GM18858 (cell line): ENCODE measurements around the gene CACNA2D1.
"Not testable (repeated sequence)": the region's sequence is repeated elsewhere in the genome, so short reads cannot be mapped to it uniquely, and the experiment has no call there.

ENCODE experiments used
- ATAC-seq: cut with Tn5 transposase; IDR thresholded peaks from one replicate; pipeline ENCODE4 v1.9.1; 2021; ENCODE audit not compliant: unreplicated experiment

Gene CACNA2D1

DNA sequence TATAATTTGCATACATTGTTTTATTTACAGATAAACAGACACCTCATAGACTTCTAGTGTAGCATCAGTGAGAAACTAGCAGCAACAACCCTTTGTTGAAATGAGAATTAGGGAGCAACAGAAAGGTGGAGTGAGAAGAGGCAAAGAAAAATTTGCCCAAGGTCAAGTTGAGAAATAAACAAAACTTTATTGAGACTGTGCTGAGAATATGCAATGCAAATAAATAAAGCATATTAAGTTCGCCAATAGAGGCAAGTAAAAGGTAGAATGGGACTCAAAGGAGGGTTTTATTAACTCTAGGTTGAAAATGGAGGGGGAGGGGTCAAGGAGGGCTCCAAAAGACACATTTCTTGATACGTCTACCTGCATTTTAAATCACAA lies 49.7 kb downstream of the CACNA2D1 start:
- ATAC-seq = no peak

- no peak for ATAC-seq
These were observed 50.3 kb downstream of the CACNA2D1 start for GRCh38 chr7:82393076-82393839.

DNA sequence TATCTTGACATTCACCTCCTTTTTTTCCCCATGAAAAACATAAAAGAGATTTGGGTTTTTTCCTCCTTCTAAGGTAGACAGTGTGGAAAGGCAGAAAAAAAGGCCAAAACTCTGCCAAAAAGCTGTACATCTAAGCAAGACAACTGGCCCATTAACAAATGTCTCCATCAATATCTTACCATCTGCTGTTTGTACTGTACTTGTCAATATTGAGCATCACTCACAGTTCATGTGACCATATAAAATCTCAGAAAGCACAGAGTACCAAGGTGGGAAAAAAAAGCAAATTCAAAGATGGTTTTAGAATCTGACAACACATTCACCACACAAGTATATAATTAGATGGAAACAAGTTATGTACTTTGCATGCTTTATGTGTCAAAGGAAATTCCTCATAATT lies 52.6 kb downstream of the CACNA2D1 start:
- no peak for ATAC-seq

DNA sequence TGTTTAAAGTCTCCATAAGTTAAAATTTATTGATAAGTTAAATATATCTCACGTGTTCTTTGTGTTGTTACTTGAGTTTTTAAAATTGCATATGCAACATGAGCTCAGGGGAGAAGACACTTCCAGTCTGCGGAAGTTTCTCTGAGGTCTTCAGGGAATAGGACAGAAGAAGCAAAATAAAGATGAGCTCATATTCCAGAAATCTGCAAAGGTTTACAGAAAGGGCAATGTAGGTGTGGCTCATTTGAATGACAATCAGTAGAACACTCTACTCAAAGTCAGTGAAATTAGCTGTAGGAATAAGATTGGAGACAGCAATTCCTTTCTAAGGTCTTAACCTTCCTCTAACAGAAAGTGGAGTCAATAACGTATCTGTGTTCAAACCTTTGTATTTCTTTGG lies 53.7 kb downstream of the CACNA2D1 start:
- no peak for ATAC-seq

DNA sequence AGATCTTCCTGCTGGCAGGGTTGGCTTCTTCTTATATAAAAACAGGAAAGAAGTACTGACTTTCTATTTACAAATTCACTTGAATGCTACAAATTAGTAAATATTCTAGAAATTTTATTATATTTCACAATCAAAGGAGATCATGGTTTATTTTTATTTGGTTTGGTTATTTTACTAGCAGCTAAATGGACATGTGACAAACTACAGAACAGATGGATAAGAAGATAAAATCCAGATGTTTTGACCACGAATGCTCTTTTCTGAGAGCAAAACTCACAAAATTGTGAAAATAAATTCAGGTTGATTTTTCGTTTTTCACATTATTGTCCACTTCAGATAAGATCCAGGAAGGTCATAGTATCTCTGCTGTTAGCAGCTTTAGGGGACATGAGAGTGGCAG lies 55.4 kb downstream of the CACNA2D1 start:
- ATAC-seq = no peak

DNA sequence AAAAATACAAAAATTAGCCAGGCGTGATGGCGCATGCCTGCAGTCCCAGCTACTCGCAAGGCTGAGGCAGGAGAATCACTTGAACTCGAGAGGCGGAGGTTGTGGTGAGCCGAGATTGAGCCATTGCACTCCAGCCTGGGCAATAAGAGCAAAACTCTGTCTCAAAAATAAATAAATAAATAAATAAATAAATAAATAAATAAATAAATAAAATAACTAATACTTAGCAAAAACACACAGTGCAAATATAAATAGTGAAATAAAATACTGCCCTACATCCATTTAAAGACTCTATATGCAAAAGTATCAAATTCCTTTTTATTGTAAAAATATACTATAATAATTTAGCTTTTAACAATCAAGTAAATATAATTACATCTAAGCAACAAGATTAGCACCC lies 57.0 kb downstream of the CACNA2D1 start:
- ATAC-seq = not testable (repeated sequence)

GRCh38 chr7:82384779-82385178 lies 58.8 kb downstream of the CACNA2D1 start:
- no peak for ATAC-seq

GRCh38 chr7:82384051-82384464 lies 59.5 kb downstream of the CACNA2D1 start:
- ATAC-seq = no peak

- ATAC-seq = no peak
These were observed 61.3 kb downstream of the CACNA2D1 start for GRCh38 chr7:82382276-82382675.

DNA sequence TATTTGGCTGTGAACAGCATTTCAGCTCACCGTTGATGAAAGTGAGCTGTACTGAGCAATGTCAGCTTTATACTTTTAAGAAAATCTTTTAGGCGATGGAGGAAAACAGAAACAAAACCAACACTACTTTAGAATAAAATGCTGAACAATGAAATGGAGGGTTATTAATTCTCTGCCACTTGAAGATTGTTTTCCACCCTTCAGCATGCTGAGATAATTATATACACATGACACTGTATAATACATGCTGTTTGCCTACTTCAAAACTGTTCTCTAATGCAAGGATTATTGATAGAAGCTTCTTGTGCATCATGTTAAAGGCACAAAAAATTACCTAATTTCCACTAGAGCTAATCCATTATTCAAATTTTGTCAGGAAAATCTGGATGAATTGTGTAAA lies 66.8 kb downstream of the CACNA2D1 start:
- no peak for ATAC-seq

- no peak for ATAC-seq
These were observed 67.9 kb downstream of the CACNA2D1 start for GRCh38 chr7:82375713-82376112.

DNA sequence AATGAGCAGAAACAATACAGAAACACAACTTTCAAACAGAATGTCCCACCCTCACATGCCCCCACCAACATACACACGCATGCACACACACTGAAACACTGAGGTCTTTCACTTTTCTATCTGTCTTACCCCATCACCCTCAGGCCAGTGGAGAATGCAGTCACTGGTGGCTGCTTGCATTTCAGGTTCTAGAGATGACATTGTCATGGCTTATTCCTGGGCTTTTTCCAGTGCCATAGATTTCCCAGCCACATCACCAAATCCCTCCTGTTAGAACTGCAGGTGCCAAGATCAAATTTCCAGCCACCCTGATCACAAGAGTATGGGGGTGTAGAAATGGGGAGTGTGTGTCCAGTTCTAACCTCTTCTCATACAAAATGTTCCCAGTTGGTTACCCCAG lies 68.4 kb downstream of the CACNA2D1 start:
- ATAC-seq = no peak

- ATAC-seq = no peak
These were observed 69.5 kb downstream of the CACNA2D1 start for GRCh38 chr7:82373926-82374635.

DNA sequence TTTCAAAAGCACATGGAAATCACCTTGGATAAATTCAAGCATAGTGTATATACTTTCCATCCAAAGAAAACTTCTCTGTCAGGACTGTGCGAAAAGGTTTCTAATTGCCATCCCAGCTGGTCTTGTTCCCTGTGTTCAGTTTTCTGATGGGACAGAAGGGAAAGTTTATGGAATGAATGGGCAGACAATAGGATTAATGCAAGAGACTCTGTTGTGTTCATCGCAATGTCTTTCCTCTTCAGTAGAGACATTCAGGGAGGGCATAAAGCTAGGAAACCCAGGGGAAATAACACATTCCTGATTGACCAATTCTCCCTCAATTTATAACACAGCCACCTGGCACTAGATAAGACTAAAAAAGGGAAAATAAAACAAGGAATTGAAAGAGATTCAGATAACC lies 78.9 kb downstream of the CACNA2D1 start:
- no peak for ATAC-seq

- ATAC-seq = no peak
These were observed 79.5 kb downstream of the CACNA2D1 start for GRCh38 chr7:82364048-82364447.

DNA sequence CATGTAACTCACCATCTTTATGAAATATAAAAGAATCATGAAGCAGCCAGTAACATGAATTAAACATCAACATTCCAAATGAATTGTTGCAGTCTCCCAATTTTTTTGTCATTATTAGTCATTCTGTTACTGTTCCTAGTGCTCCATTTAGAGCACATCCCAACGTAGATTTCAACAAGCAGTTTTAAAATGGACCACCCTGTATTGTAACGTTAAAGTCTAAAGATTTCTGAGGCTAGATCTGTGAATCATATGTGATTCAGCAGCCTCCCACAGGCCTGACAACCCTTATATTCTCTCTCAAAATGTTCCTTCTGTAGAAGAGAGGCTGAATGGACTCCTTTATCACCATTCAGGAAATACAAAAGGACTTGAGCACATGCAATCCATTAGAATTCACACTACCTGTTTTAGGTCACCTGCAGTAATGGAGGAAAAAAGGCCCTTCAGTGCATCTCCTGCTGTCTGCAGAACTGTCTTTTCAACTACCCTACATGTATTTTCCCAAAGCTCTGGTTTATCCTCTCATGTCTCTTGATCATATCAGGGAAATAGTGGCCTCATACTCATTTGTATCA lies 81.4 kb downstream of the CACNA2D1 start:
- ATAC-seq = no peak

GRCh38 chr7:82360591-82361368 lies 82.8 kb downstream of the CACNA2D1 start:
- ATAC-seq = no peak

- no peak for ATAC-seq
These were observed 84.2 kb downstream of the CACNA2D1 start for GRCh38 chr7:82359426-82359825.

DNA sequence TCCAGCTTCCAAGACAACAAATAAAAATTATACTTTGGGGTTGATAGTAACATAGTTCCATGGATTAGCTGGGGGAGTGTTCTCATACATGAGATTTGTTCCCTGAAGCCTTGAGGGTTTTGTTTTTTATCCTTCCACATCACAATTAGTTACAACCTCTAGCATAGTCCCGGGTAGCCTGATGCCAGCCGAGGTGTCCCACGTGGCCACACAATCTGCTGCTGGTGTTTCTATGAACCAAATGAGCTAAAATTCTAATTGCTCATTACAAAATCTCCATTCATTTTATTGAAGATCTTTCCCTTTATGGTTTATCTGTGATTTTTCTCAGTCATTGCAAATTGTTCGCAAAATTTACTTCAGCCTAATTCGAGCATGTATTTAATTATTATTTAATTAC lies 84.7 kb downstream of the CACNA2D1 start:
- ATAC-seq = no peak

DNA sequence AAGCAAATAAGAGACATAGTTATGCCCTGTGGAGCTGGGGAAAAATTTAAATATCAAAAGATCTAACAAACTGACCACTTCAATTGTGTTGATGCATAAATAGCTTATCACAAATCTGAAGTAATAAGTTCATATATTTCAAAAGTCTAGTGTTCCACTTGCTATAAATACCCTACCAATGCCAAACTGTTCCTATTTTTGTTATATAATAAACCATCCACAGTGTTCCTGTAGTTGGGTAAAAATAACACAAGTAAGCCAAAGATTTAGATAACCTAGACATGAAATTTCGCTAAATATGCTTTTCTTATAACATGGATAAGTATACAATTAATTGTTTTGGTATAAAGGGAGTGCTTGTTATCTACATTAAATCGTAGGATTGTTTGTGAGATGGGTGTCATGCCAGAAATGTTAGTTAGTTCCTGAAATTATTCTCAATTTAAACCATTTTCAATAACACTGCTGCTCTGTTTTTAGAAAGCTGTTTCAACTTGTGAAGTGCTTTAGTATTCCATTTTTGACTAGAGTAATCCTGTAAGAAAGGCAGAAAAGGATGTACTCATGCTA lies 85.5 kb downstream of the CACNA2D1 start:
- no peak for ATAC-seq

DNA sequence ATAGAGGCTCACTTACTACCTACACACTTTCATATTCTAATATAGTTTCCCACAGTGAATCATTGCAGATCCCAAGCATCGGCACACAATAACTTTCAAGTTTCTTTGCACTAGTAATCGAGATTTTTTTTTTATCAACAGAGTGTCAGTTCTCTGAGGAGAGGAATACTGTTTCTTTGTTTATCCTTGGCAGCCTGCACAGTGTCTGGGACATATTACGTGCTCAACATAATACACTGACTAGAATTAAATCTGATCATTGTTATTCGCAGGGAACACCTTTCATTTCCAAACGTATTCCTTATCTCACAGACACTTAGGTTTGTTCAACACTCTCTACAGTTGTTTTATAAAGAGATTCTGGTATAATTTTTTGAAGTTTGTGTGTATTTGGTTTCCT lies 95.3 kb downstream of the CACNA2D1 start:
- no peak for ATAC-seq
